IMR-90 (cell line): ENCODE measurements around the gene PCSK5. TPM values are rescaled to one million over a fixed set of nuclear protein-coding genes. Genes with fewer than 3 reads are reported as not detected.

Experiments used
- ATAC-seq: fragments of 200-7000 bp; cut with Tn5 transposase; 2 replicates; pipeline ENCODE4 v1.9.1; 2020; ENCODE audit warnings: low read depth, mild to moderate bottlenecking, moderate library complexity
- BruUV-seq: library from RNA; stranded (reverse); fragments of 400-500 nt; replicated peaks from 2 replicates; lab custom pipeline; 2021; lab: Mats Ljungman, UMichigan
- CTCF ChIA-PET: fragments of 300-600 bp; formaldehyde crosslinking; extraction: SDS; loops from one replicate; lab custom pipeline; 2021; ENCODE audit warnings: antibody characterized with exemption; lab: Yijun Ruan, JAX
- POLR2A ChIA-PET: fragments of 300-600 bp; sonication (Branson Sonifier 250); formaldehyde crosslinking; loops from one replicate; lab custom pipeline; 2022; ENCODE audit warnings: antibody characterized with exemption; ENCODE audit not compliant: unreplicated experiment; lab: Charles Lee
- DNase-seq: peaks from one replicate; pipeline ENCODE4 v3.0.0; 2013
- H2AFZ ChIP-seq: replicated peaks from 2 replicates; pipeline ENCODE3; 2013; ENCODE audit warnings: low read length, mild to moderate bottlenecking; ENCODE audit not compliant: poor library complexity
- H2AK5ac ChIP-seq: 2 replicates; pipeline ENCODE4 v1.6.1; 2013; ENCODE audit warnings: low read depth, low read length, inconsistent platforms
- H2AK9ac ChIP-seq: replicated peaks from 2 replicates; pipeline ENCODE3; 2013; ENCODE audit warnings: mild to moderate bottlenecking, low read depth, low read length, moderate library complexity; ENCODE audit not compliant: poor library complexity
- H2BK120ac ChIP-seq: 2 replicates; pipeline ENCODE4 v1.6.1; 2013; ENCODE audit warnings: low read depth, low read length, inconsistent platforms
- H2BK15ac ChIP-seq: 3 replicates; pipeline ENCODE4 v1.6.1; 2013; ENCODE audit warnings: low read depth, low read length, inconsistent platforms
- H2BK20ac ChIP-seq: 2 replicates; pipeline ENCODE4 v1.6.1; 2013; ENCODE audit warnings: low read depth, mild to moderate bottlenecking, inconsistent platforms, low read length, moderate library complexity
- H2BK5ac ChIP-seq: 2 replicates; pipeline ENCODE4 v1.6.1; 2013; ENCODE audit warnings: mild to moderate bottlenecking, low read depth, low read length, inconsistent platforms; ENCODE audit not compliant: poor library complexity, severe bottlenecking
- H3K14ac ChIP-seq: replicated peaks from 2 replicates; pipeline ENCODE4 v1.6.1; 2013; ENCODE audit warnings: low read depth, low read length, inconsistent platforms
- H3K18ac ChIP-seq: 2 replicates; pipeline ENCODE4 v1.6.1; 2013; ENCODE audit warnings: low read depth, low read length, control low read depth
- H3K23ac ChIP-seq: 2 replicates; pipeline ENCODE4 v1.6.1; 2013; ENCODE audit warnings: low read depth, low read length, inconsistent platforms
- H3K27ac ChIP-seq: 2 replicates; pipeline ENCODE4 v1.5.1; 2013; ENCODE audit warnings: mild to moderate bottlenecking, control low read depth, low read length; ENCODE audit not compliant: insufficient read depth
- H3K27me3 ChIP-seq: 2 replicates; pipeline ENCODE4 v1.6.1; 2013; ENCODE audit warnings: low read length; ENCODE audit not compliant: control insufficient read depth, insufficient read depth
- H3K36me3 ChIP-seq: 2 replicates; pipeline ENCODE4 v1.6.1; 2013; ENCODE audit warnings: low read length, mixed read lengths; ENCODE audit not compliant: control insufficient read depth, insufficient read depth
- H3K4ac ChIP-seq: 2 replicates; pipeline ENCODE4 v1.6.1; 2013; ENCODE audit warnings: low read depth, low read length, inconsistent platforms
- H3K4me1 ChIP-seq: 2 replicates; pipeline ENCODE4 v1.6.1; 2013; ENCODE audit warnings: low read length, mixed read lengths; ENCODE audit not compliant: control insufficient read depth, insufficient read depth
- H3K4me2 ChIP-seq: 2 replicates; pipeline ENCODE4 v1.6.1; 2013; ENCODE audit warnings: low read depth, mild to moderate bottlenecking, control low read depth, low read length, moderate library complexity
- H3K4me3 ChIP-seq: 2 replicates; pipeline ENCODE4 v1.5.1; 2013; ENCODE audit warnings: low read depth, mild to moderate bottlenecking, control low read depth, low read length, moderate library complexity; ENCODE audit not compliant: insufficient read depth
- H3K56ac ChIP-seq: 2 replicates; pipeline ENCODE4 v1.6.1; 2013; ENCODE audit warnings: low read length, inconsistent platforms; ENCODE audit not compliant: insufficient read depth; ENCODE audit errors: extremely low read depth
- H3K79me1 ChIP-seq, 2 experiments: 2 replicates each; pipeline ENCODE4 v1.6.1; 2013; ENCODE audit warnings: low read length in 2 of 2, inconsistent platforms in 1 of 2, low read depth in 1 of 2
- H3K9ac ChIP-seq: 2 replicates; pipeline ENCODE4 v1.6.1; 2013; ENCODE audit warnings: low read depth, low read length, control low read depth
- H3K9me1 ChIP-seq: 2 replicates; pipeline ENCODE4 v1.6.1; 2013; ENCODE audit warnings: low read length, inconsistent platforms; ENCODE audit not compliant: insufficient read depth
- H3K9me3 ChIP-seq: 2 replicates; pipeline ENCODE4 v1.6.1; 2013; ENCODE audit warnings: low read length; ENCODE audit not compliant: control insufficient read depth, insufficient read depth
- H4K20me1 ChIP-seq: 2 replicates; pipeline ENCODE4 v1.6.1; 2013; ENCODE audit warnings: low read length, inconsistent platforms; ENCODE audit not compliant: insufficient read depth
- H4K5ac ChIP-seq: 2 replicates; pipeline ENCODE4 v1.6.1; 2013; ENCODE audit warnings: mild to moderate bottlenecking, low read depth, low read length, control low read depth
- H4K8ac ChIP-seq, 2 experiments: 2 replicates each; pipeline ENCODE4 v1.6.1; 2013; ENCODE audit warnings: low read depth in 2 of 2, low read length in 2 of 2, control low read depth in 1 of 2, inconsistent platforms in 1 of 2
- H4K91ac ChIP-seq: 2 replicates; pipeline ENCODE4 v1.6.1; 2013; ENCODE audit warnings: low read depth, low read length, inconsistent platforms; ENCODE audit not compliant: insufficient read depth
- CEBPB ChIP-seq: IDR thresholded peaks from 2 replicates; pipeline ENCODE4 v1.6.1; 2012; ENCODE audit warnings: low read depth, low read length, improper control_type of control experiment
- CHD1 ChIP-seq: IDR thresholded peaks from 2 replicates; pipeline ENCODE4 v1.6.1; 2012; ENCODE audit warnings: low read depth, low read length, improper control_type of control experiment
- MAFK ChIP-seq: IDR thresholded peaks from 2 replicates; pipeline ENCODE4 v1.6.1; 2012; ENCODE audit warnings: low read depth, low read length, improper control_type of control experiment
- MAZ ChIP-seq: IDR thresholded peaks from 2 replicates; pipeline ENCODE4 v1.6.1; 2012; ENCODE audit warnings: low read depth, mild to moderate bottlenecking, low read length, improper control_type of control experiment, moderate library complexity, borderline replicate concordance
- MXI1 ChIP-seq: IDR thresholded peaks from 2 replicates; pipeline ENCODE4 v1.6.1; 2012; ENCODE audit warnings: low read depth, mild to moderate bottlenecking, low read length, moderate library complexity, borderline replicate concordance
- RCOR1 ChIP-seq: IDR thresholded peaks from 2 replicates; pipeline ENCODE4 v1.6.1; 2012; ENCODE audit warnings: mild to moderate bottlenecking, low read length, improper control_type of control experiment; ENCODE audit not compliant: insufficient replicate concordance
- RFX5 ChIP-seq: IDR thresholded peaks from 2 replicates; pipeline ENCODE4 v1.8.0; 2012; ENCODE audit warnings: low read depth, mild to moderate bottlenecking, low read length, moderate library complexity
- USF2 ChIP-seq: fragments of 150-350 bp; IDR thresholded peaks from 2 replicates; pipeline ENCODE4 v1.6.1; 2017; ENCODE audit warnings: mild to moderate bottlenecking, antibody characterized with exemption, low read length, low read depth
- WGBS, 2 experiments: methylation state at CpG; one replicate each; pipeline versions ENCODE4 v1.1.5 to v1.1.7; 2013; ENCODE audit warnings: missing lambda C conversion rate in 2 of 2; ENCODE audit not compliant: insufficient read length in 1 of 2; ENCODE audit errors: extremely low coverage in 2 of 2; 5-methylcytosine and 5-hydroxymethylcytosine counted together
- dilution Hi-C: fragments of 300-500 bp; cut with HindIII; formaldehyde crosslinking; loops from one replicate; pipeline ENCODE4 v1.14.3; 2018; ENCODE audit warnings: low sequenced_read_pairs; ENCODE audit not compliant: unreplicated experiment
- in situ Hi-C: fragments of 300-500 bp; cut with MboI; formaldehyde crosslinking; loops from 3 replicates; pipeline ENCODE4 v1.14.3; 2019; ENCODE audit warnings: low sequenced_read_pairs, inconsistent platforms, mixed read lengths
- intact Hi-C: fragments of 100-400 bp; cut with micrococcal nuclease; formaldehyde crosslinking; loops from 2 replicates; pipeline ENCODE4 v1.10.0; 2022
- polyA plus RNA-seq, 3 experiments: library from polyadenylated mRNA; depleted of rRNA; stranded (reverse); fragments of >200 nt; gene quantifications; 2 replicates each; pipeline ENCODE4 v1.2.3, GENCODE V29; 2012; ENCODE audit warnings: low replicate concordance in 1 of 3
- total RNA-seq: library from RNA; depleted of rRNA; stranded (reverse); fragments of >200 nt; gene quantifications from 2 replicates; pipeline ENCODE4 v1.2.3, GENCODE V29; 2012
- TF ChIP-seq, protein P1 (sequence below): conservative IDR thresholded peaks from 2 replicates; pipeline ENCODE4 v1.5.1; 2012; ENCODE audit warnings: mild to moderate bottlenecking, low read depth, low read length, improper control_type of control experiment

PCSK5 gene
- total and polyA plus RNA-seq, 2 of the 4 experiments (the other 2 are of a cell fraction), result 1.5 to 3.0 TPM

GRCh38 chr9:76159293-76159926 is 268.9 kb downstream of the PCSK5 start:
- ATAC-seq (no peak), DNase-seq (no peak)
- no peak overlapping the region for H4K91ac ChIP-seq
- H4K20me1 ChIP-seq, result no peaks in the 10 kb centered on the region
- H2AK9ac ChIP-seq, result no peak overlapping the region
- no peak overlapping the region for H3K9ac ChIP-seq
- dilution Hi-C loops (no loop called here), in situ Hi-C loops (no loop called here), intact Hi-C loops (no loop called here)
- no peak overlapping the region for H4K8ac ChIP-seq
- BruUV-seq, result no TSS peak
- H3K36me3 ChIP-seq, result peaks cover 5% of the 10 kb centered on the region
- peaks cover 19% of the 10 kb centered on the region for H3K4me1 ChIP-seq
- H3K27me3 ChIP-seq, result no peaks in the 10 kb centered on the region
- H3K27ac ChIP-seq, result no peak overlapping the region
- no peak overlapping the region; the same call in 1 of the 2 replicates for H2BK20ac ChIP-seq
- H3K56ac ChIP-seq, result no peak overlapping the region
- no peak for TF ChIP-seq RFX5
- no peak for TF ChIP-seq RCOR1
- no peak for TF ChIP-seq USF2
- TF ChIP-seq CEBPB, result no peak
- TF ChIP-seq MAZ, result no peak
- no peak for TF ChIP-seq MXI1
- TF ChIP-seq MAFK, result no peak
- TF ChIP-seq CHD1, result no peak
- TF ChIP-seq, protein P1, sequence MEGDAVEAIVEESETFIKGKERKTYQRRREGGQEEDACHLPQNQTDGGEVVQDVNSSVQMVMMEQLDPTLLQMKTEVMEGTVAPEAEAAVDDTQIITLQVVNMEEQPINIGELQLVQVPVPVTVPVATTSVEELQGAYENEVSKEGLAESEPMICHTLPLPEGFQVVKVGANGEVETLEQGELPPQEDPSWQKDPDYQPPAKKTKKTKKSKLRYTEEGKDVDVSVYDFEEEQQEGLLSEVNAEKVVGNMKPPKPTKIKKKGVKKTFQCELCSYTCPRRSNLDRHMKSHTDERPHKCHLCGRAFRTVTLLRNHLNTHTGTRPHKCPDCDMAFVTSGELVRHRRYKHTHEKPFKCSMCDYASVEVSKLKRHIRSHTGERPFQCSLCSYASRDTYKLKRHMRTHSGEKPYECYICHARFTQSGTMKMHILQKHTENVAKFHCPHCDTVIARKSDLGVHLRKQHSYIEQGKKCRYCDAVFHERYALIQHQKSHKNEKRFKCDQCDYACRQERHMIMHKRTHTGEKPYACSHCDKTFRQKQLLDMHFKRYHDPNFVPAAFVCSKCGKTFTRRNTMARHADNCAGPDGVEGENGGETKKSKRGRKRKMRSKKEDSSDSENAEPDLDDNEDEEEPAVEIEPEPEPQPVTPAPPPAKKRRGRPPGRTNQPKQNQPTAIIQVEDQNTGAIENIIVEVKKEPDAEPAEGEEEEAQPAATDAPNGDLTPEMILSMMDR, result no peak
- no peak overlapping the region for H3K4me2 ChIP-seq
- no peak overlapping the region for H3K4me3 ChIP-seq
- no peaks in the 10 kb centered on the region for H3K9me3 ChIP-seq
- no peak overlapping the region for H2BK5ac ChIP-seq
- peaks cover 20% of the 10 kb centered on the region for H3K9me1 ChIP-seq
- 0 out of 3 replicates have a peak overlapping the region, but pooled peaks have one; percentile 16 for H2BK15ac ChIP-seq
- no peak overlapping the region for H3K4ac ChIP-seq
- H2BK120ac ChIP-seq, result no peak overlapping the region
- H3K14ac ChIP-seq, result no peak overlapping the region
- CTCF ChIA-PET, result no interaction called here
- POLR2A ChIA-PET, result no interaction called here
- H3K23ac ChIP-seq, result no peak overlapping the region
- H3K18ac ChIP-seq, result no peak overlapping the region
- H3K79me1 ChIP-seq, result no peaks in the 10 kb centered on the region
- no peak overlapping the region for H4K5ac ChIP-seq
- H2AK5ac ChIP-seq, result no peak overlapping the region
- 96% methylated on average over 4 of the region's 11 CpGs; no CpG with 5 or more reads in 1 of the 2 experiments for WGBS, 2 experiments
- H2AFZ ChIP-seq, result no peak overlapping the region
